Fibroblast of the aortic adventitia (primary cell): ENCODE results near the gene SLC26A6. TPM values are rescaled to one million over a fixed set of nuclear protein-coding genes. Genes with fewer than 3 reads are reported as not detected.
A peak's percentile ranks its signal among the peaks of the same experiment; 100 is the strongest.

Experiments
- DNase-seq: peaks from one replicate; pipeline ENCODE4 v3.0.0-alpha.2; 2010; ENCODE audit warnings: low read depth
- H3K4me3 ChIP-seq: 2 replicates; pipeline ENCODE4 v1.5.1; 2011; ENCODE audit warnings: low read depth, mild to moderate bottlenecking, control low read depth, low read length, moderate library complexity
- CTCF ChIP-seq: IDR thresholded peaks from 2 replicates; pipeline ENCODE4 v1.5.1; 2011; ENCODE audit warnings: mild to moderate bottlenecking, low read length, control low read depth, inconsistent platforms; ENCODE audit not compliant: insufficient read depth
- total RNA-seq: library from RNA; depleted of rRNA; stranded (reverse); fragments of >200 nt; gene quantifications from 2 replicates; pipeline ENCODE4 v1.2.3, GENCODE V29; 2012; ENCODE audit warnings: low replicate concordance

Gene SLC26A6
- total RNA-seq, 1 donor, result 11.6 TPM

DNA sequence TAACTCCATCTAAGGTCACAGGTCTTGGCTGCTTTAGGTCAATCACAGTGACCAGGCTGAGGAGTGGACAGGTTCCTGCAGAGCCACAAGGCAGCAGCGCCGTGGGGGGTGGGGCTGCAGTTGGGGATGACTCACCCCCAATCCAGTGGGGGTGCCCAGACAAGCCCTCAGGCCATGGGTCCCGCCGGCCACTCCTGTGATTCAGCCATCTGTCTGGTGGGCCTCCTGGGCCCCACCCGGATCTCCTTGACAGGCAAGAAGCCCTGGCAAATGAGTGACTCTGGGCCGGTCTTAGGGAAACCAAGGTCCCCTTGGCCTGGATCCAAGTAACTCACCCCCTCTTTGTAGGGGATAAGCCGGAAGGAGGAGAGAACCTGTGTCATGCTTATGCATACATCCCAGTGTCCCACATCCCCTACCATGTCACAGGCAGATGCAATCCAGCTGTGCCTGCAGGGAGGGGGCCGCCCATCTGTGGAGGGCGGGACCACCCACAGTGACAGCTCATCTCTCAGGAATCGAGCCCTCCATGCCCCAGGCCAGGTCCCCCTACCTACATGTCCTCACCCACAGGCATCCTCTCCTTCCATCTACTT lies 39.6 kb downstream of the SLC26A6 start:
- TF ChIP-seq CTCF, result no peak
- peak overlapping the region; percentile 6 for H3K4me3 ChIP-seq

DNA sequence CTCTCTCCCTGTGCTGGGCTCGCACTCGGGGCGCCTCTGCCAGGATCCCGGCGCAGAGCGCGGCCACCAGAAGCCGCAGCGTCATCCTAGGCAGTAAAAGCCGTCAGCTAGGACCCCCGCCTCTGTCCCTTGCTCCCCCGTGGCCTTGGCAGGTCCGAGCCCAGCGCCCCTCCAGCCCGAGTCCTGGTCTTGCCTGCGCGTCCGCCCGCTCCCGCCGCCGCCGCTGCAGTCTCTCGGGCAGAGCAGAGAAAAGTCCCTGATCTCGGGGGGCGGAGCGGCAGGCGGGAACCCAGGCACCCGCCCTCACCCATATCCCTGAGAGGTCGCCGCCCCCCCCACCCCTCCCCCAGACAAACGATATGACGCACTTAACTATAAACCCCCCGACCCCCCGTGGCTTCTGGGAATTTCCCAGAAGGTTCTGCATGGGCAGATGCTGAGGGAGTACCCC lies 40.2 kb downstream of the SLC26A6 start, which contains the start of gene COL7A1:
Gene COL7A1, minus strand, starts transcription at position 255 of the 451 bp plus-strand sequence. Its CDS starts 170 bp downstream, at position 85.
- no peak for TF ChIP-seq CTCF
- no peak for DNase-seq

More for the DNA sequence above, 39.6 kb downstream of the SLC26A6 start:
- peak; percentile 75 for DNase-seq

DNA sequence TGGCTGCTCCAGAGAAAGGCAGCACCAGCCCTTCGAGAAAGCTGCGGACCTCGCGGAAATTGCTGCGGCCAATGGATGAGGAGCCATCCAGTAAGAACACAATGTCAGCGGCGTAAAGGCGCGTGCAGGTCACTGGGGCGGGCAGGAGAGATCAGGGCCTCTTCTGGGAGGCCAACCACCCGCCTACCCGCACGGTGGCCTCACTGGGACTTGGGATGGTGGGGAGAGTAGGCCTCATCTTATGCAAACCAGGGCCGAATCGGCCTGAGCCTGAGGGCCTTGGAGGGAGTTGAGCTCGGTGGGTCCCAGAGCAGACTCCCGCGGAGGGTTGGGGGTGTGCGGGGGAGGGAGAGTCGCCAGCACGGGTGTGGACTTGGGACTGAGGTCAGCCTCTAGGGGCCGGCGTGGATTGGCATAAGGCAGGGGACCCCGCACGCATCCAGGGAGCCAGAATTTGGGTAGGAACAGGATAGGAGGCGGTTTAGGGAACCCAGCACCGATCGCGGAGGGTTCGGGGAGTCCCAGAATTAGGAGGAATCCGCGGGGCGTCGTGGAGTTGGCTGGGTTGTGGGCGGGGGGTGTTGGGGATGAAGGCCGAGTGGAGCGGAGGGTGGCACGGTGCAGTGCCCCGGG lies 40.7 kb downstream of the SLC26A6 start:
- DNase-seq, result no peak
- H3K4me3 ChIP-seq, result peak overlapping the region; percentile 61
- TF ChIP-seq CTCF, result no peak

More for the DNA sequence above, 40.2 kb downstream of the SLC26A6 start, which contains the start of gene COL7A1:
- peak within 1 kb of the TSS; percentile 61 for H3K4me3 ChIP-seq

- TF ChIP-seq CTCF, result no peak
- no peak for DNase-seq
- no peak overlapping the region for H3K4me3 ChIP-seq
Measured at GRCh38 chr3:48593337-48593736, 41.9 kb downstream of the SLC26A6 start.

- DNase-seq, result no peak
Measured at GRCh38 chr3:48592519-48593087, 42.7 kb downstream of the SLC26A6 start.

More at GRCh38 chr3:48592519-48593087, 42.7 kb downstream of the SLC26A6 start:
- TF ChIP-seq CTCF, result no peak
- no peak overlapping the region for H3K4me3 ChIP-seq
